ENCODE results near the gene ATP1A2.

Gene ATP1A2

GRCh38 chr1:160156361-160156760 lies 40.8 kb downstream of the ATP1A2 start:
- DNase-seq (ENCODE audit: low read depth) = no peak
- H3K4me3 ChIP-seq (ENCODE audit: low read length) = no peak overlapping the region
- TF ChIP-seq, protein P1, sequence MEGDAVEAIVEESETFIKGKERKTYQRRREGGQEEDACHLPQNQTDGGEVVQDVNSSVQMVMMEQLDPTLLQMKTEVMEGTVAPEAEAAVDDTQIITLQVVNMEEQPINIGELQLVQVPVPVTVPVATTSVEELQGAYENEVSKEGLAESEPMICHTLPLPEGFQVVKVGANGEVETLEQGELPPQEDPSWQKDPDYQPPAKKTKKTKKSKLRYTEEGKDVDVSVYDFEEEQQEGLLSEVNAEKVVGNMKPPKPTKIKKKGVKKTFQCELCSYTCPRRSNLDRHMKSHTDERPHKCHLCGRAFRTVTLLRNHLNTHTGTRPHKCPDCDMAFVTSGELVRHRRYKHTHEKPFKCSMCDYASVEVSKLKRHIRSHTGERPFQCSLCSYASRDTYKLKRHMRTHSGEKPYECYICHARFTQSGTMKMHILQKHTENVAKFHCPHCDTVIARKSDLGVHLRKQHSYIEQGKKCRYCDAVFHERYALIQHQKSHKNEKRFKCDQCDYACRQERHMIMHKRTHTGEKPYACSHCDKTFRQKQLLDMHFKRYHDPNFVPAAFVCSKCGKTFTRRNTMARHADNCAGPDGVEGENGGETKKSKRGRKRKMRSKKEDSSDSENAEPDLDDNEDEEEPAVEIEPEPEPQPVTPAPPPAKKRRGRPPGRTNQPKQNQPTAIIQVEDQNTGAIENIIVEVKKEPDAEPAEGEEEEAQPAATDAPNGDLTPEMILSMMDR (IDR thresholded peaks at IDR 0.05; ENCODE audit: insufficient read depth, low read depth, low read length, missing control alignments) = no peak

DNA sequence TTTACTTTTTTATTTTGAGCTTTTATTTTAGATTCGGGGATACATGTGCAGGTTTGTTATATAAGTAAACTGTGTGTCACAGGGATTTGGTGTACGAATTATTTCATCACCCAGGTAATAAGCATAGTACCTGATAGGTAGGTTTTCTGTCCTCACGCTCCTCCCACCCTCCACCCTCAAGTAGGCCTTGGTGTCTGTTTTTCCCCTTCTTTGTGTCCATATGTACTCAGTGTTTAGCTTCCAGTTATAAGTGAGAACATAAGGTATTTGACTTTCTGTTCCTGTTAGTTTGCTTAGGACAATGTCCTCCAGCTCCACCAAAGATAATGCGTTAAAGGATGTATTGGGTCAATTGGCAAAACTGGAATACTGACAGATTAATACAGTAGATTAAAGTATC lies 41.6 kb downstream of the ATP1A2 start:
- H3K4me3 ChIP-seq (ENCODE audit: low read length) = no peak overlapping the region
- TF ChIP-seq, protein P1 (IDR thresholded peaks at IDR 0.05; ENCODE audit: insufficient read depth, low read depth, low read length, missing control alignments) = no peak
- no peak for DNase-seq (ENCODE audit: low read depth)

- H3K4me3 ChIP-seq (ENCODE audit: low read length) = no peak overlapping the region
- TF ChIP-seq, protein P1 (IDR thresholded peaks at IDR 0.05; ENCODE audit: insufficient read depth, low read depth, low read length, missing control alignments) = no peak
- no peak for DNase-seq (ENCODE audit: low read depth)
Measured at GRCh38 chr1:160158031-160158430, 42.5 kb downstream of the ATP1A2 start.

DNA sequence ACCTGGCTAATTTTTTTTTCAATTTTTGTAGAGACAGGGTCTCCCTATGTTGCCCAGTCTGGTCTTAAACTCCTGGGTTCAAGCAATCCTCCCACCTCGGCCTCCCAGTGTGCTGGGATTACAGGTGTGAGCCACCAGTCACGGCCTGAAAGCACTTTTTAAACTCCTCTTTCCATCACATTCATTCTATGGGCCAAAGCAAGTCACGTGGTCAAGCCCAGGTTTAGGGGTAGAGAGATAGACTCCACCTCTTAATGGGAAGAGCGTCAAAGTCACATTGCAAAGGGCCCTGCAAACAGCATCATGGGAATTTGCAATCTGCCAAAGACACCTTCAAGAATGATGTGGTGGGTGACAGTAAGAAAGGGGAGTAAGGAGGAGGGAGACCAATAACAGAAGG lies 43.0 kb downstream of the ATP1A2 start:
- TF ChIP-seq, protein P1 (IDR thresholded peaks at IDR 0.05; ENCODE audit: insufficient read depth, low read depth, low read length, missing control alignments) = no peak

DNA sequence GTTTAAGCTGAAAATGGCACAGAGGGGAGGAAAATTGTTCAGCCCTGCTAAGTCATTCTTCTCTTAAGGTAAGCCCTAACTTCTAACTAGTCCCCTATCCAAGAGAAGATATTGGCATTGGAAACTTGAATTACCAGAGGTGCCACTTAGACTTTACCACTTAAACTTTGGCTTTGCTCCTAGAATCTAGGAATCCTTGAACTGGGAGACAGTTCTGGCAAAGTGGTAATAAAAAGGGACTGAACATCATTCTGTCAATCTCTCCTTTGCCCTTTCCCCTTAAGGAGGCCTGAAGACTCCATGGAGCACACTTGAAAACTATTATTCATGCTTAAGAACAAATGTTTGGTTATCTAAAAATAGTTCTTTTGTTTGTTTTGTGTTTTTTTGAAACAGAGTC lies 44.3 kb downstream of the ATP1A2 start:
- no peak overlapping the region for H3K4me3 ChIP-seq (ENCODE audit: low read length)
- TF ChIP-seq, protein P1 (IDR thresholded peaks at IDR 0.05; ENCODE audit: insufficient read depth, low read depth, low read length, missing control alignments) = no peak
- DNase-seq (ENCODE audit: low read depth) = no peak

More for the DNA sequence above, 43.0 kb downstream of the ATP1A2 start:
- H3K4me3 ChIP-seq (ENCODE audit: low read length) = no peak overlapping the region
- DNase-seq (ENCODE audit: low read depth) = no peak

DNA sequence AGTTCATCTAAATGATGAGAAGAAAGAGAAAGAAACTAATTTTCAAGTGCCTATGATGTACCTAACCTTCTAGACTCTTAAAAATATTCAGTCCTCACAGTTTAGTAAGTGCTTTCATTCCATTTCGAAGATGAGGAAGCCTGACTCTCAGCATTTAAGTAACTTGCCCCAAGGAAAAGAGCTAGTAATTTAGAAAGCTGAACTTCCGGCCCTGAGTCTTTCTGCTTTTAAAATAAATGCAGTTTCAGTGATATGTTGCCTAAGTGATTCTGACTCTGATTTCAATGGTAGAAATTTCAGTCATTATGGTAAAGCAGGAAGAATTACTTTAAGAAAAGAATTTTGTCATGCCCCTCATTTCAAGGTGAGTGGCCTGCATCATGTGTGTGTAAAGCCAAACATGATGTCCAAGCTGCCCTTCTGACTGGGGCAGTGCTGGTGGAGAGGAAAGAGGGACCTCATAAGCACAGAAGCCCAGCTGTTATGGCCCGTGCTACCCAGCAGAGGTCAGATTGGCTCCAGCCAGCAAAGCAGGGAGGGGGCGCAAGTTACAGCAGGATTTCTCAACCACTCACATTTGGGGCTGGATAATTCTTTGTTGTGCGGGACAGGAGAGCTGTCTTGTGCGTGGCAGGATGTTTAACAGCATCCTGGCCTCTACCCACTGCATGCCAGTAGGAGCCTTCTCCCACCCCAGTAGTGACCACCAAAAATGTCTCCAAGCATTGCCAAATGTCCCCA lies 46.6 kb downstream of the ATP1A2 start:
- peak; percentile 15 for DNase-seq (ENCODE audit: low read depth)
- TF ChIP-seq, protein P1 (IDR thresholded peaks at IDR 0.05; ENCODE audit: insufficient read depth, low read depth, low read length, missing control alignments) = peak; percentile 28
- H3K4me3 ChIP-seq (ENCODE audit: low read length) = no peak overlapping the region

DNA sequence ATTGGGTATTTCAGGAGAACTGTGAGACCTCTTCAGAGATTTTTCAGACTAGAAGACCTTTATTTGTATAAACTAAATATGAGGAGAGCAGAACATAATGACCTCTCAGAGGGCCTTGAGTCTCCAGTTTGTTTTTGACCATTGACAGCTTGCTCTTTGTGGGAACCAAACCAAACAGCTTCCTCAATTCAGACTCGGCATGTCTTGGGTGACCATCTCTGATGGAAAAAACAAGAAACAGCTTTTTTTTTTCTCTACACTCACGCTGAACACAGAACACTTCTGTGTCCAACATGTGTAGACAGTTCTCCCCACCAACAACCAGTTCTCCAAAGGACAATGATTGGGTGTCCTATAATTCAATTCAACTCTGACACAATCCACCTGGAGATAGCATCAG lies 47.4 kb downstream of the ATP1A2 start:
- TF ChIP-seq, protein P1 (IDR thresholded peaks at IDR 0.05; ENCODE audit: insufficient read depth, low read depth, low read length, missing control alignments) = no peak
- DNase-seq (ENCODE audit: low read depth) = no peak
- no peak overlapping the region for H3K4me3 ChIP-seq (ENCODE audit: low read length)
